CD4-positive, alpha-beta T cell treated with Interleukin-17A for 4 hours (primary cell): ENCODE data around the gene TCHP.
"Not testable (repeated sequence)": the region's sequence is repeated elsewhere in the genome, so short reads cannot be mapped to it uniquely, and the experiment has no call there.

Experiments used
- DNase-seq: peaks from one replicate; pipeline ENCODE4 v3.0.0-alpha.2; 2020; ENCODE audit warnings: mixed read lengths

Gene TCHP

DNA sequence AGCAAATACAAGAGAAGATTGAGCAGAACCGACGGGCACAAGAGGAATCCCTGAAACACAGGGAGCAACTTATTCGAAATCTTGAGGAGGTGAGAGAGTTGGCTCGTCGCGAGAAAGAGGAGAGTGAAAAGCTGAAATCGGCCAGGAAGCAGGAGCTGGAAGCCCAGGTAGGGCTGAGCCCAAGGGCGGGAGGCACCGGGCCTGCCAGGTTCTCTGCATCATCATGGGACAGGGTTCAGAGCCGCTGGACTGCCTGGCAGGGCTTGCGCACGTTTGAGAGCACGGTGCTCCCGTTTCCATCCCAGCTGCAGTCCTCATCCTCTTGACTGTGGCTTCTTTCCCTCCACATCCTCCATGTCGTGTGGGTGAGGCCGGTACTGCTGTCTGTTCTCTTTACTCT is 14.4 kb downstream of the TCHP start:
- no peak for DNase-seq

DNA sequence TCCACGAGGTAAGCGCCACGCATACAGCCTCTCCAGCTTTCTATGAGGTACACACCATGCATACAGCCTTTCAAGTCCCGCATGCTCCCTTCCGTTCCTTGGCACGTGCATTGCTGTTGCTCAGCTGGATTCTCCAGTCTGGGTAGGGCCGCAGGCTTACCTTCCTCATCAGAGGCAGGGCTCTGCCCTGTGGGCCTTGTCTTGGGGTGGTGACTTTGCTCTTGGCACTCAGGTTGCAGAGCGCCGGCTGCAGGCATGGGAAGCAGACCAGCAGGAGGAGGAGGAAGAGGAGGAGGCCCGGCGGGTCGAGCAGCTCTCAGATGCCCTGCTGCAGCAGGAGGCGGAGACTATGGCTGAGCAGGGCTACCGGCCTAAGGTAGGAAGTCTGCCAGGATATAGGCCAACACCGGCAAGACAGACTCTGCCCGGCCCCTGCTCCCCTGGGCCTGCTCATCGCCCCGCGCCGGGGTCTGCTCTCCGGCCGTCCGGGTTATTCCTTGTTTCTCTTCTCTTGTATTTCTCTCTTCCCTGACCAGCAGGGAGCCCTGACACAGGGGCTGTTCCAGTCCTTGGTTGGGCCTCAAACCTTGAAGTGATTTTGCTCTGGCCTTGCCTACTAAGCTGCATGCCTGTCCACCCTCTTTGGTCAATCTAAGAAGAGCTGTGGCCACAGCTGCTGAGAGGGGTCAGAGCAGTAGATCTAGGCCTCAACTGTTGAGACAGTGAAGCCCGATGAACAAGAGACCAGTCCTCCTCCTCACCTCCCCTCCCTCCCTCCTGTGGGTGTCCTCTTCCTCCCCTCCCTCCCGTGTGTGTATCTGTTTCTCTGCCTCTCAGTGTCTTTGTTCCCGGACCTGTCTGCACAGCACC is 15.3 kb downstream of the TCHP start:
- DNase-seq: no peak

DNA sequence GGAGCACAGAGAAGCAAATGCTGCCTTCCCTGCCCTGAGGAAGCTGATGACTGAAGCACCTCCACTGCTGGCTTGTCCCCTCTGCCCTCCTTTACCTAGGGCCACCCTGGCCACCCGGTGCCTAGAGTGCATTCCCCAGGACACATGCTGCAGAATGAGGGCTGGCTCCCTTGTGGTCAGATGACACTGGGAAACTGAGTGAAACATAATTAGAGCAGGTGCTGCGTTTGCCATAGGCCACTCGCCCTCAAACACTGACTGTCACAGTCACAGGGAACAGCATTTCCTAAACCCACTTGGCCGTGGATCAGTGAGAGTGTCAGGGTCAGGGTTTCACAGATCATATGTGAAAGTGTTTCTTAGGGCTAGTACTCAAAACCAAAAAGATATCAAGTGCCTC is 16.0 kb downstream of the TCHP start:
- DNase-seq: no peak

DNA sequence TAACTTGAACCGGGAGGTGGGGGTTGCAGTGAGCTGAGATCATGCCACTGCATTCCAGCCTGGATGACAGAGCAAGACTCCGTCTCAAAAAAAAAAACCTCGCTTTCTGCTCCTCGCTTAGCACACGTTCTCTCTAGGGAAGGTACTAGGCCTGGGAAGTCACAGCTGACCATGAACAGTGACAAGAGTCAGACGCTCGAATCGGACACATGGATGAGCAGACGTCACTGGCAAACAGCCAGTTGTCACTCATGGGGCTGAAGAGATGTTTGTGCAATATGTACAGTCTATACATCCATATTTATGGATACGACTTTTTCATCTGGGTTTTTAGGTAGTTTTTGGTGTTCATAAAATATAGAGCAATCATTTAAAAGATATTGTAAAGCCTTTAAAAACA is 19.4 kb downstream of the TCHP start:
- DNase-seq: no peak

DNA sequence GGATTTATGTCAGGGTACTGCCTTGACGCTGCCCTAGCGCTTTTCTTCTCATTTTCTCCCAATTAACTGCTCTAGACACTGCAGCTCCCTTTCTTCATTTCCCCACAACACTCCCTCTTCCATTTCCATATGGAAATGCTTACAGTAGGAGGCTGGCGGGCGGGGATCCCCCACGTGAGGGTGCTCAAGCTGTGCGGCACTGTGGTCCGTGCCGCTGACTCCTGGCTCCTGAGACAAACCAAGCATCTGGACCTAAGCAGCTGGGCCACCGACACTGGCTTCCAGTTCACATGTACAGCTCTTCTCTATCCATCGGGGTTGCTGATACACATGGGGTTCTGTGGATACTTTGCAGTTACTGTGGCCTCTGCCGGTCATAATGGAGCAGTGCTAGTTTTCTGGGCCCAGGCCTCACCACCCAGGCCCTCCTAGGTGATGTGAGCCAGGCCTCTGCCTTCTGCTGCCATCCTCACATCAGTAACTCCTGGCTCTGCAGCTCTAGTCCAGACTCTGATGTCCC is 20.2 kb downstream of the TCHP start:
- DNase-seq: no peak

DNA sequence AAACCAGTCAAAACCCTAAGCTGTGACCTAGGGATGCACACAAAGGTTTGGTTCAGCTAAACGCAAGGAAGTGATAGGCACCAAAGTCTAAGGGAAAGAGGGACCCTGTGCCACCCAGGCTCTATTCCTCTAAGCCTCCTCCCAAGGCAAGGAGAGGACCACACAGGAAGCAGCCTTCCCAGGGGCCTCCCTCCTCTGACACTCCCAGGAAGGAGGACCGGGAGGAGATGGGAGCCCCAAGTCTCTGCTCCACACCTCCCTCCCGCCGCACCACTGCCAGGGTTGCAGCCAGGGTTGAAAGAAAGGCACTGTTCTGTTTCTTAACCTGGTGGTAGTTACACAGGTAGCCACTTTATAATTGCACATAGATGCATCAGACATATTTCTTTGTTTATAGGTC is 21.9 kb downstream of the TCHP start:
- no peak for DNase-seq

DNA sequence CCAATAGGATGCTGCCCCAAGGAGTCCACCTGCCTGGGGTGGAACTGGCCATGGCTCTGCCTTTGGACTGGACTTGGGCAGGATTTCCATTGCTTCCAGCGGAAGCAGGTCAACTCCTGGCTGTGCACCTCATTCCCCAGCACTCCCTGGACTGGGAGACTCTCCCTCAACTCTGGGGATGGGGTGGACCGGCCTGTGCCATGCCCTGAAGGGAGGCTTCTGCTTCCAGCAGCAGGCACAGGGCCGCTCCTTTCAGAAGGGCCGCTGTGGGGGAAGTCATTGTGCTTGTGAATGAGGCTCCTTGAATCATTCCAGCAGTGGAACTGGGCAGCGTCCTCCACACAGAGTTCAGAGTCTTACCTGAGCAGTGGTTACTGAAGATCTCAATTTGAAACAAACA is 23.0 kb downstream of the TCHP start:
- DNase-seq: no peak

DNA sequence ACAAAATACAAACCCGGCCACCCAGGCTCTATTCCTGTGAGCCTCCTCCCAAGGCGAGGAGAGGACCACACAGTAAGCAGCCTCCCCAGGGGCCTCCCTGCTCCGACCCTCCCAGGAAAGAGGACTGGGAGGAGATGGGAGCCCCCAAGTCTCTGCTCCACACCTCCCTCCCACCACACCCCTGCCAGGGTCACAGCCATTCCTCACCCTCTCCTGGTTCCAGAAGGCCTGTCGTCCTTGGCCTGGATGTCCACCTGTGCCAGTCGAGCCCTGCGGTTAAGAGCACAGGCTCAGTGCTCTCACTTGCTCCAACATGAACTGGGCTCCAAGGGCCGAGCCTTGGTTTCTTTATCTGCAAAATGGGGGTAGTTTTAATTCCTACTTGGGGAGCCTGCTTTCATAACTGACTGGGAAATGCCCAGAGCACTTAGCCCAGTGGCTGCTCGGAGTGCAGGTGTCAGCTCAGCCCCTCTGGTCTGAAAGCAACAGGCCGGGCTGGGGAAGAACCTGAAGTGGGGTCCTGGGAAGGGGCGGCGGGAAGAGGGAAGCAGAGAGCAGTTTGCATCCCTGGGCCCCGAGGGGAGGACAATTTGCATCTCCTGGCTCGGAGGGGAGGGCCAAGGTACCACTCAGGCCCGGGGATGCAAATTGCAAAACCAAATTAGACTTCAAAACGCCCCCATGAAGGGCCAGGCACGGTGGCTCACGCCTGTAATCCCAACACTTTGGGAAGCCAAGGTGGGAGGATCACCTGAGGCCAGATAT is 23.6 kb downstream of the TCHP start:
- no peak for DNase-seq

DNA sequence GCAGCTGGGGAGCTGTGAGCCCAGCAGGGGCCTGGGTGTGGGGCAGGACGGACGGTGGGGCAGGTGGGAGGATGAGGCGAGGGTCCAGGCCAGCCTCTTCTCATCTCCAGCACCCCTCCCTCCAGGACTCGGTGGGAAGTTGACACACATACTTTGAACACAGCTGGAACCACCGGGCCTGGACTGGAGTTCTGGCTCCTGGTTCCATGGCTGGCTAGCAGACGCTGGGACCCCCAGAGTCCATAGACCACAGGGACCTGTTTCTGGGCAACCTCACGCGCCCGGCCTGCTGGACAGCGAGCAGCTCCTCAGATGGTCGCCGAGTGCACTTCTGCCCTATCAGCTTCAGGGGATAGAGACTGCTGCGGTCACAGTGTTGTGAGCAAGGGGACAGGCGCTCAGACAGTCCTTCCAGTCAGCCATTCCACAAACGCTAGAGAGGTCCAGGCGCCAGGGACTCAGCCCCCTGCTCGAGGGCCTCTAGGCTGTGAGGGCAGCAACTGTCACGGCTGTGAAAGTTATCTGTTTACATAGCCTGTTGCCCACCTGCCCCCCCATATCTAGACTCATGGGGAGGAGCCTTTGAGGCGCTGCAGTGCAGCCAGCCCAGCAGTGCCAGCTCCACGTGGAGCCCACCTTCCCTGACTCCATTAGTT is 25.2 kb downstream of the TCHP start:
- no peak for DNase-seq

DNA sequence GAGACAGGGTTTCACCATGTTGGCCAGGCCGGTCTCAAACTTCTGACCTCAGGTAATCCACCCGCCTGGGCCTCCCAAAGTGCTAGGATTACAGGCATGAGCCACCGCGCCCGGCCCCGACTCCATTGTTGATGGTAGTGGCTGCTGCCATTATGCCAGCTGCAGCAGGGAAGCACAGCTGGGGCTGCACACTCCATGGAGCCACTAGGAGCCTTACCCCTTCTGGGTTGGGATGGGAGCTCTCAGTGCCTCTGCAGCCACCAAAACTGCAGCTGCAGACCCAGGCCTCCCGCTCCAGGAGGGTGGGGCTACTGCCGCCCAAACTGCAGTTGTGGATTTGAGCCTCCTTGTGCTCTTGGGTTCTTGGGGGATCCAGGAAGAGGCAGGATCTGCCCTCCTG is 25.9 kb downstream of the TCHP start:
- no peak for DNase-seq

DNA sequence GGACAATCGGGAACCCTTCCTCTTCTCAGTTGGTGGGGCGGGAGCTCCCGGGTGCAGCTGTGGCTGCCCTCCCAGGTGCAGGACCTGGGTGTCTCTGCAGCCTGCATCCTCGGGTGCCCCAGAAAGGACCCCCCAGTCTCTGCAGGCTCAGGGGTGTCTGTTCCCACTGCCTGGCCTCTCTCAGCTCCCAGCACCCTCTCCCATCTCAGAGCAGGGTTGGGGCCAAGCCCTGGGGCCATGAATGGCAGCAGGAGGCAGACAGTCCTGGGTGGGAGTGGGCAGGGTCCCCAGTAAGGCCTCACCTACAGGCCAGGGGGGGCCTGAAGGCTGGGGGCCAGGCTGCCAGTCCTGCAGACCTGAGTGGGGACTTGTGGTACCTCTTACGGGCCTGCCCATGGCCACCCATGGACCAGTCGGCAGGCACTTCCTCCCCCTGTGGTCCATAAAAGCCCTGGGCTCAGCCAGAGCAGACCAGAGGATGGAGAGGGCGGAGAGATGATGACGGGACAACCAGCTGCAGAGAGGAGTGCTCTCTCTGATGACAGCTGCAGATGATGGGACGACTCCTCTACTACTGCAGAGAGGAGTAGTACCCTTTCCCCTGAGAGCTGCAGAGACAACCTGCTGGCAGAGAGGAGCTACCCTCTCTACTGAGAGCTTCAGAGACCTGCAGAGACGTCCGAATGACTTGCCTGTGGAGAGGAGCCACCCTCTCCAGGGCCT is 26.6 kb downstream of the TCHP start:
- DNase-seq: no peak

DNA sequence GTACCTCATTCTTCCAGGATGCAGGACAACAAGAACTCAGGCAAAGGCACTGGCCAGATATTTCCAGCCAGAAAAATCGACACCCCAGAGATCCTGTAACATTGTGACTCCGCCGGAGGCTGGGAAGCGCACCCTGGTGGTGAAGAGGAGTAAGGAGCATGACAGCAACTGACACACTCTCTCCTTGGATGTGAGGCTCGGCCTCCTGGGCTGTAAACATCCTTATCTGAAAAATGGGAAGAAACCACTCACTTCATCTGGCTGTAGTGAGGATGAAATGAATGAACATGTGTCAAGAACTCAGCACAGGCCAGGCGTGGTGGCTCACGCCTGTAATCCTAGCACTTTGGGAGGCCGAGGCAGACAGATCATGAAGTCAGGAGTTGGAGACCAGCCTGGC is 27.5 kb downstream of the TCHP start:
- DNase-seq: peak; percentile 60

DNA sequence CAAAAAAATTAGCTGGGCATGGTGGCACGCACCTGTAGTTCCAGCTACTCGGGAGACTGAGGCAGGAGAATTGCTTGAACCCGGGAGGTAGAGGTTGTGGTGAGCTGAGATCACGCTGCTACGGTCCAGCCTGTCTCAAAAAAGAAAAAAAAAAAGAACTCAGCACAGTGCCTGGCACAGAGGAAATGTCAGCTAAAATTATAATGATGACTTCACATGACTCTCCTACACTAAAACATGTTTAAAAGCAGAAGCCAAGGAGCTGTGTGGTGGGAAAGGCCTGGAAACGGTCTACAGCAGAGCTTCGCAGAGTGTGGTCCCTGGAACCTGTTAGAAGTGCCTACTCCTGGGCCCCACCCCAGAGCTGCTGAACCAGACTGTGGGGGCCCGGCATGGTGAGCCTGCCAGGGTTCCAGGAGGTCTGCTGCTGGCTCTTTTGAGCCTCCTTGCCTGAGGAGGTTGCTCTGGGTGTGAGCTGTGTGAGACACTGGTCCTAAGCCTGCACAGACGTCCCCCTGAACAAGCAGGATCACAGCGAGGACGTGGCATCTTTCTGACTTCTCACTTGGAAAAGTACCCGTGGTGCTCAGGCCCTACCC is 28.1 kb downstream of the TCHP start:
- DNase-seq: no peak

DNA sequence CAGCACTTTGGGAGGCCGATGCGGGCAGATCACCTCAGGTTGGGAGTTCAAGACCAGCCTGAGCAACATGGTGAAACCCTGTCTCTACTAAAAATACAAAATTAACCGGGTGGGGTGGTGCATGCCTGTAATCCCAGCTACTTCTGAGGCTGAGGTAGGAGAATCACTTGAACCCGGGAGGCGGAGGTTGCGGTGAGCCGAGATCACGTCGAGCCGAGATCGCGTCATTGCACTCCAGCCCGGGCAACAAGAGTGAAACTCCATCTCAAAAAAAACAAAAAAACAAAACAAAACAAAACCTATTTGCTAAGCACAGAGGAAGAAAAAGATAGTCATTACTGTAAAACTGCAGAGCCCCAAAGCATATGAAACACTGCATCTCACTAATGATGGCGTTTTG is 29.3 kb downstream of the TCHP start:
- DNase-seq: not testable (repeated sequence)

DNA sequence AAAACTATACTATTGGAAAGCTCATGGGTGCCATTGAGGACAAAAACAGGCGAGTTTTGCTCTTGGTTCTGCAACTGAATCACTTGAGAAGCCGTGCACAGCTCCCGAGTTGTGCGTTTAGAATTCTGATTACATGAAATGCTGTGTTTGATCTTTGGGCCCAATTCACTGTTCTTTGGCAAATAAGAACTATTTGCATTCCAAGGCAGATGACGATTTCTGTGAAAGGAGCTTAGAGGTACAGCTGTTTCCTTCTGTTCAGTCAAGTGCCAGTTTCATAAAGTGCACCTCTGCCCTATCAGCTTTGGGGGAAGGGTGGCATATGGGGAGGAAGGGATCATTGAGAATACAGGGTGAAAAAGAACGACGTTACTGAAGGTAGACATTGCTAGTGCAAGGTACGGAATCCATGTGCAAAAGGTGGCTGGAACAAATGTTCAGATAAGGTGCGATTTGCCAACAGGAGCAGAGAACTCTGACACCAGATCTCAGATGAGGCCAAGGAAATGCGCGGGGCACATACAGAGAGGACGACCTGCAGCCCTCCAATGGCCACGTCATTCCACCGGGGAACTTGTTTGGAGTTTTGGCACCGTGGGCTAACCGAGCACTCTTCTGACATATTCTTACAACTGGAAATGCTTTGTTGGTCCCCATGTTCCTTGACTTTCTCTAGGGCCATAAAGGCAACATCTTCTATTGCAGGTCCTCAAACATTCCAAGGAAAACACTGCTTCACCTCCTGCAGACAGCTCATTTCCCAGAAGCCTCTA is 30.1 kb downstream of the TCHP start:
- no peak for DNase-seq

DNA sequence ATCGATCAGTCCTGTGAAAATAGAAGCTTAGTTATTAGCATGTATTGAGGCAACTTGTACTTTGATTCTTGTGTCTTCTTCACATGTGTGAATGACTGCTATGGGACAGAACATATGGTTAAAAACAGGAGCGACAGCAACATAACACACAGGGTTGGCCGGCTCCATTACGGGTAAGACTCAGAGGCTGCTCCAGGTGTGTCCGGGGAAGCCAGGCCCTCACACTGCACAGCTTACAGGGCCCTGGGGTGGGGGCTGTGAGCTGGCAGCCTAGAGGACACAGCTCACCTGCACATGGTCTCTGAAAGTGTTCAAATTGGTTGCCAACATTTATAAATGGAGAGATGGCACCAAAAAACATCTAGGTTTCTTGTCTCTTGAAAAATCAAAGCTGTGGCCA is 31.1 kb downstream of the TCHP start:
- DNase-seq: no peak

DNA sequence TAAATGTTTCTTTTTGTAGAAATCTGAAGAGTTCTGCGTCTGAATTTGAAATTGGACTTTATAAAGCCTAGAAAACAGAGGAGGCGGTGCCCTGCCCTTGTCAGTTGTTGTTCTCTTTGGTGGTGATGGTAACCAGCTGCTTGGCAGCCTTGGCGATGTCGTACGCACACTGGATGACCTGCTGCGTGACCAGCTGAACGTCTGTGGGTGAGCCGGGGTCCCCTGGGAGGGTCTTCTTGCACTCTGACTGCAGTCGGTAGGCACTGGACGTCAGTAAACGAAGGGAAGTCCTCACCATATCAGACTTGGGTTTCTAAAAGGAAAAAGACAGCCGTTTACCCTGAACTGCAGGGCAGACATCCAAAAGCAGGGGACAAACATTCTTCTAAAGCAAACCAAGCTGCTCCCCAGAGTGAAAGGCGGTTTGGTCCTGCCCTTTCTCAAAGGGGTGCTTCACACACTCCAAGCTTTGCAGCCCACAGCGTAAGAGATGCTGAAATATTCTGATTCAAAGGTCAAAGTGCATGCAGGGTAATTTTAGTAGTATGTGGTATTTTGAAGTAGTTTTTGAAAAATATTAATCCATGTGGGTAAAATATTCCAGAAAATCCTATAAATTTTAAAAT is 32.9 kb downstream of the TCHP start:
- DNase-seq: no peak

DNA sequence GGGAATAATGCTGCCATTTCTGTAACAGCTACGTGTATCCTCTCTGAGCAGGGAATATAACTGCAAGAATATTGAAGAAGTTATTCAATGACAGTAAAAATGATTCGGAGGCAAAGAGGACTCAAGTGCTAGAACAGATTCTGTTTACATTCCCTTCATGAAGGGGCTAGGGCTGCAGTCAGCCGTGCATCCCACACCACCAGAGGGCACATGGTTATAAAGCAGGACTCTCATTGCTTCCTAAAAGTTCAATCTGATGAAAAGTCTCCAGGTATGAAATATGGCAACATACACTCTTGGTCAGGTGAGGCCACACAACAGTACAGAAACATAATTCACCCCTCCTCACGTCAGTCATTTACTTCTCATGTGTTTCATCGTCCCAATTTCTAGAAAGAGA is 34.0 kb downstream of the TCHP start:
- peak; percentile 36 for DNase-seq

DNA sequence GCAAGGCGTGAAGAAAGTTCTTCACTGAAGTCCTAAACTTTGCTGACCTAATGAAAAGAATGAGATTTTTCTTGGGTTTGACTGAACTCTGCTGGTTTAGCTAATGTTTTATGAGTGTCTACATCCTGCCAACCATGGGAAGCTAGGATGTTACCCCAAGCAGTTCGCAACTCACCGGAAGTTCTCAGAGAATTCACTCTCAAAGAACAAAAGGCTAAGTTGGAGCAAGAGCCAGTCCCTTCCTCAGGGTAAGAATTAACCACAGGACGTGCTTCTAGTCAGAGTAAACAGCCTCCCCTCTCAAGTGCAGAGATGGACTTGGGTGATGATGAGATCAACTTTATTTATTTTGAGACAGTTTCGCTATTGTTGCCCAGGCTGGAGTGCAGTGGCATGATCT is 37.3 kb downstream of the TCHP start:
- no peak for DNase-seq

DNA sequence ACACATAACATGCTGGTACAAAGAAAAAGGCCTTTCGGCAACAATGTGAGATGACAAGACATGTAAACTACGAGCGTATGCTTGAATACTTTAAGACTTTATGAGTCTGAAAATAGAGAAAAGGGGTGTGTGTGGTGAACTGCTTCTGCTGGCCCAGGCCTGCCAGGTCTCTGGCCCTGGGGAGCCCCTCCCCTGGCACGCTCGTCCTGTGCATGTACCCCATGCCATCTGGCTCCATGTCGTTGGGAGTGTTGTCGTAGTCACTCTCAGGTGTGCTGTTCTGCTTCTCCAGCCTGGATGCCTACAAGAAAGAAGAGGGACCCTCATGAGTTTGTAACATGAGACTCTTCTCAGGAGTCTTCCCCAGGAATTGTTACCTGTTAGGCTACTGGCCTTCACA is 38.9 kb downstream of the TCHP start:
- DNase-seq: no peak

DNA sequence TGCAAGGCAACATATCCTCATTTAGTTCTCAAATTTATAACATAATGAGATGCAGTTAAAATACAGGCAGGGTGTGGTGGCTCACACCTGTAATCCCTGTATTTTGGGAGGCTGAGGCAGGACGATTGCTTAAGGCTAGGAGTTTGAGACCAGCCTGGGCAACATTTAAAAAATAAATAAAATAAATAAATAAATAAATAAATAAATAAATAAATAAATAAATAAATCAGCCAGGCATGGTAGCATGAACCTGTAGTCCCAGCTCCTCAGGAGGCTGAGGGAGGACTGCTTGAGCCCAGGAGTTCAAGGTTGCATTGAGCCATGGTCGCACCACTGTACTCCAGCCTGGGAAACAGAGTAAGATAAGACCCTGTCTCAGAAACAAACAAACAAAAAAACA is 39.4 kb downstream of the TCHP start:
- DNase-seq: no peak
